ENCODE results near the gene SKIL. TPM values are rescaled to one million over a fixed set of nuclear protein-coding genes. Genes with fewer than 3 reads are reported as not detected.

Gene SKIL
- total RNA-seq, 1 donor from 2014 or later: 123 TPM

- POLR2A ChIA-PET: no interaction called here
Measured at GRCh38 chr3:170424879-170425278, 67.4 kb downstream of the SKIL start.

GRCh38 chr3:170425491-170426239, 68.2 kb downstream of the SKIL start:
- ATAC-seq (ENCODE audit: low read depth) (no peak), DNase-seq (no peak)
- Mint-ChIP-seq H3K4me3 (no peak overlapping the region), H3K36me3 (ENCODE audit: low read depth) (no peaks in the 10 kb centered on the region), H3K9me3 (no peaks in the 10 kb centered on the region), H3K27ac (no peak overlapping the region), H3K4me1 (no peaks in the 10 kb centered on the region), H3K27me3 (peaks cover 7% of the 10 kb centered on the region)
- ChIA-PET POLR2A (no interaction called here), CTCF (no interaction called here)
- intact Hi-C loops (cut with micrococcal nuclease): no loop called here
- no peak for TF ChIP-seq CTCF (IDR thresholded peaks at IDR 0.05)

More at GRCh38 chr3:170424879-170425278, 67.4 kb downstream of the SKIL start:
- H3K27me3 Mint-ChIP-seq: peaks cover 13% of the 10 kb centered on the region
- DNase-seq (no peak), ATAC-seq (ENCODE audit: low read depth) (no peak)
- H3K9me3 Mint-ChIP-seq: no peaks in the 10 kb centered on the region
- CTCF ChIA-PET: no interaction called here
- H3K36me3 Mint-ChIP-seq (ENCODE audit: low read depth): no peaks in the 10 kb centered on the region
- no peak overlapping the region for H3K4me3 Mint-ChIP-seq
- TF ChIP-seq CTCF (IDR thresholded peaks at IDR 0.05): no peak
- intact Hi-C loops (cut with micrococcal nuclease): no loop called here
- no peak overlapping the region for H3K27ac Mint-ChIP-seq
- H3K4me1 Mint-ChIP-seq: peaks cover 3% of the 10 kb centered on the region

GRCh38 chr3:170426240-170426797, 68.8 kb downstream of the SKIL start:
- TF ChIP-seq CTCF (IDR thresholded peaks at IDR 0.05): no peak
- H3K36me3 Mint-ChIP-seq (ENCODE audit: low read depth): no peaks in the 10 kb centered on the region
- no peak overlapping the region for H3K27ac Mint-ChIP-seq
- H3K27me3 Mint-ChIP-seq: peaks cover 5% of the 10 kb centered on the region
- no peaks in the 10 kb centered on the region for H3K9me3 Mint-ChIP-seq
- DNase-seq (no peak), ATAC-seq (ENCODE audit: low read depth) (no peak)
- intact Hi-C loops (cut with micrococcal nuclease): no loop called here
- ChIA-PET POLR2A (no interaction called here), CTCF (no interaction called here)
- no peak overlapping the region for H3K4me3 Mint-ChIP-seq
- H3K4me1 Mint-ChIP-seq: no peaks in the 10 kb centered on the region

- no peak for TF ChIP-seq CTCF (IDR thresholded peaks at IDR 0.05)
- DNase-seq: no peak
- ChIA-PET POLR2A (no interaction called here), CTCF (no interaction called here)
- Mint-ChIP-seq H3K4me3 (no peak overlapping the region), H3K27ac (no peak overlapping the region), H3K27me3 (peaks cover 5% of the 10 kb centered on the region), H3K9me3 (no peaks in the 10 kb centered on the region), H3K36me3 (ENCODE audit: low read depth) (no peaks in the 10 kb centered on the region), H3K4me1 (no peaks in the 10 kb centered on the region)
- intact Hi-C loops (cut with micrococcal nuclease): no loop called here
- ATAC-seq (ENCODE audit: low read depth): no peak
Measured at GRCh38 chr3:170428095-170428494, 70.6 kb downstream of the SKIL start.

- ATAC-seq (ENCODE audit: low read depth): no peak
- Mint-ChIP-seq H3K9me3 (no peaks in the 10 kb centered on the region), H3K36me3 (ENCODE audit: low read depth) (no peaks in the 10 kb centered on the region), H3K27me3 (peaks cover 5% of the 10 kb centered on the region), H3K27ac (no peak overlapping the region), H3K4me3 (no peak overlapping the region), H3K4me1 (no peaks in the 10 kb centered on the region)
- no peak for TF ChIP-seq CTCF (IDR thresholded peaks at IDR 0.05)
- POLR2A ChIA-PET: no interaction called here
- CTCF ChIA-PET: no interaction called here
- DNase-seq: no peak
- intact Hi-C loops (cut with micrococcal nuclease): no loop called here
Measured at GRCh38 chr3:170429050-170429449, 71.5 kb downstream of the SKIL start.
